ENCODE measurements around the gene CYSRT1. TPM values are rescaled to one million over a fixed set of nuclear protein-coding genes. Genes with fewer than 3 reads are reported as not detected.
A peak's percentile ranks its signal among the peaks of the same experiment; 100 is the strongest.

Gene CYSRT1
- total and polyA plus RNA-seq, 2 donors from 2014 or later, result 0.94 to 1.3 TPM

DNA sequence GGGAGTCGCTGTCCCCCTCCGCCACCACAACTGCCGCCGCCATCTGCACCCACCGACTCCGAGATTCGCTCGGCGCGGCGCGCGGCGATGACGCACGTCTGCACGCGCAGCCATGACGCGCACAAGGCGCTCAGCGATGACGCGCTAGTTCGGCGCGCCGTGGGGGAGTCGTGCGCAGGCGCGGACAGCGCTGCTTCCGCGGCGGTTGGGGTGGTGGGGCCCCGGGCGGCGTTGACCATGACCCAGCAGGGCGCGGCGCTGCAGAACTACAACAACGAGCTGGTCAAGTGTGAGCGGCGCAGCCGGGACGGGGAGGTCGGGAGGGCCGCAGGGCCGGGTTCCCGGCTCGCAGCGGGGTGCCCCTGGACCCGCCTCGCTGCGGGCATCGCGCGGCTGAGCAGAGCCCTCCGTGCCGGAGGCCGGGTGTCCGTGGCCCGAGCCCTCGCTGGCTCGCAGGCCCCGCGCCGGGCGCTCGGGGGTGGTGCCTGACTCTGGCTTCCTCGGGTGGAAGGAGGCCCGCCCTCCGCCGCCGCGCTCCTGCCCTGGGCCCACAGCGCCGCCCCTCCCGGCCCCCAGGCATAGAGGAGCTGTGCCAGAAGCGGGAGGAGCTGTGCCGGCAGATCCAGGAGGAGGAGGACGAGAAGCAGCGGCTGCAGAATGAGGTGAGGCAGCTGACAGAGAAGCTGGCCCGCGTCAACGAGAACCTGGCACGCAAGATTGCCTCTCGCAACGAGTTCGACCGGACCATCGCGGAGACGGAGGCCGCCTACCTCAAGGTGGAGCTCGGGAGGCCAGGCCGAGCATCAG, 36.3 kb upstream of the CYSRT1 start, which contains the start of the genes ANAPC2 and SSNA1:
Gene ANAPC2 (minus strand): TSS at position 71 of the 807 bp plus-strand sequence. CDS start 28 bp downstream, at position 43.
Gene SSNA1 (plus strand): TSS at position 187 of the 807 bp plus-strand sequence. CDS start 51 bp downstream, at position 238.
- Histone ChIP-seq H3K27ac (ENCODE audit: low read depth in 2 of 2, low read length in 2 of 2) (peak within 1 kb of the TSS; percentile 75 to 85), H3K4me3 (ENCODE audit: low read length in 3 of 3) (peak within 1 kb of the TSS; percentile 74 to 94 (median 75)), H3K9me3 (ENCODE audit: control insufficient read depth in 2 of 3, insufficient read depth in 1 of 3, low read length in 3 of 3) (no peaks in the 10 kb centered on the region), H3K4me1 (ENCODE audit: control insufficient read depth in 2 of 3, insufficient read depth in 2 of 3, low read depth in 1 of 3, low read length in 3 of 3) (peaks cover 4 to 46% (median 30%) of the 10 kb centered on the region in 3 donors), H3K36me3 (ENCODE audit: control insufficient read depth in 2 of 3, insufficient read depth in 3 of 3, low read length in 3 of 3) (peaks cover 0 to 15% (median 11%) of the 10 kb centered on the region in 3 donors), H3K27me3 (ENCODE audit: control insufficient read depth, insufficient read depth, low read length) (no peaks in the 10 kb centered on the region), H3K9ac (ENCODE audit: low read length in 3 of 3) (peak within 1 kb of the TSS; percentile 58 to 95 (median 70))
- peak; percentile 25 for TF ChIP-seq CTCF (IDR thresholded peaks at IDR 0.05; ENCODE audit: borderline replicate concordance, extremely low read depth, insufficient read depth)
- intact Hi-C loops (cut with DNase I), result no loop called here
- DNase-seq (peak; percentile 93 to 97 (median 96)), FAIRE-seq (no peak)

DNA sequence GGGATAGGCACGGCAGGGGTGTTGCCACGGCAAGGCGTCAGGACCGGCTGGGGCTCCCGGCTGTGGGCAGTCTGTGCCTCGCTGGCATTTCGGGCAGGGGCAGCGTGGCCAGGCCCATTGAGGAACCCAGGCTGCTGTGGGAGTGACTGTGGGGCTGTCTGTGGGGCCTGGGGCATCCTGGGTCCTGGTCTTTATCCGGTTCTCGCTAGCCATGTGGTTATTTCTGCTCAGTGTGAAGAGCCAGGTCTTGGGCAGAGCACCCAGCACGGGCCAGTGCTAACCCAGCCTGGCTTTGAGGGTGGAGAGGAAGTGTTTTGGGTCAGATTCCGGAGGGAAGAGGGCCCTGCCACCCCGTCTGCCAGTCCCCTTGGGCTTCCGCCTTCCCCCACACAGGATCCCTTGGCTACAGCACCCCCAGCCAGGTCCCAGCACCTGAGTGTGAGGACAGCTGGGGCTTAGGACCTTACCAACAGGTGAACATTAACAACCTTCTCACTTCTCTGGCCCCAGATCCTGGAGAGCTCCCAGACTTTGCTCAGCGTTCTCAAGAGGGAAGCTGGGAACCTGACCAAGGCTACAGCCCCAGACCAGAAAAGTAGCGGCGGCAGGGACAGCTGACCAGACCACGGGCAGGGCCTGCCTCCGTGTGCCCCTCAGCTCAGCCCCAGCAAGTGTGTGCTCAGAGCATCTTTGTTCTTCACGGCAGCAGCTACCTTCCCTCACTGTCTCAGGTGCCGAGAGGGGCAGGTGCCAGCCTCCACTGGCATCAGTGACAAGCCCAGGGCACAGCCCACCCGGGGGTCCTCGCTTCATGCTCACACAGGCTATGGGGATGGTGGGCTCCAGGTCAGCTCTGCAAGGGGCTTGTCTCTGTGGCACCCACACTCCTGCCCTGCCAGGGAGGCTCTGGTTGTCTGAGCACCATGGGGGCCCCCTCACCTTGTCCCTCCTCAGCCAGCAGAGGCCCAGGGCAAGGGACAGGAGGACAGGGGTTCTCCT, 35.4 kb upstream of the CYSRT1 start:
- Histone ChIP-seq H3K36me3 (ENCODE audit: control insufficient read depth in 2 of 3, insufficient read depth in 3 of 3, low read length in 3 of 3) (peaks cover 0 to 15% (median 4%) of the 10 kb centered on the region in 3 donors), H3K27ac (ENCODE audit: low read depth in 2 of 2, low read length in 2 of 2) (peak overlapping the region; percentile 75 to 85)
- no peak for DNase-seq

More for the DNA sequence above, 35.4 kb upstream of the CYSRT1 start:
- peak overlapping the region; percentile 74 to 94 (median 75) for H3K4me3 ChIP-seq (ENCODE audit: low read length in 3 of 3)
- peak overlapping the region; percentile 58 to 80 (median 70) for H3K9ac ChIP-seq (ENCODE audit: low read length in 3 of 3)
- H3K9me3 ChIP-seq (ENCODE audit: control insufficient read depth in 2 of 3, insufficient read depth in 1 of 3, low read length in 3 of 3), result no peaks in the 10 kb centered on the region
- FAIRE-seq, result no peak
- H3K27me3 ChIP-seq (ENCODE audit: control insufficient read depth, insufficient read depth, low read length), result no peaks in the 10 kb centered on the region
- peaks cover 4 to 48% (median 35%) of the 10 kb centered on the region in 3 donors for H3K4me1 ChIP-seq (ENCODE audit: control insufficient read depth in 2 of 3, insufficient read depth in 2 of 3, low read depth in 1 of 3, low read length in 3 of 3)
- no peak for TF ChIP-seq CTCF (IDR thresholded peaks at IDR 0.05; ENCODE audit: borderline replicate concordance, extremely low read depth, insufficient read depth)
- intact Hi-C loops (cut with DNase I), result no loop called here
